ENCODE measurements around the gene MINAR1. TPM values are rescaled to one million over a fixed set of nuclear protein-coding genes. Genes with fewer than 3 reads are reported as not detected.

The MINAR1 gene
- total RNA-seq, 1 donor, result 2.5 TPM

GRCh38 chr15:79451361-79451999, 19.3 kb downstream of the MINAR1 start:
- no peaks in the 10 kb centered on the region for H4K20me1 ChIP-seq (ENCODE audit: insufficient read depth, low read length)
- no peaks in the 10 kb centered on the region for H3K9me3 ChIP-seq (ENCODE audit: low read depth, low read length)
- H3K27me3 ChIP-seq (ENCODE audit: insufficient read depth, low read length), result peaks cover 3% of the 10 kb centered on the region
- TF ChIP-seq CTCF (IDR thresholded peaks at IDR 0.05; ENCODE audit: extremely low read depth, low read depth, low read length), result no peak
- no peaks in the 10 kb centered on the region for H3K4me1 ChIP-seq (ENCODE audit: insufficient read depth, low read length)
- H3K27ac ChIP-seq (ENCODE audit: low read depth, low read length), result no peak overlapping the region
- no peak overlapping the region for H2AFZ ChIP-seq (ENCODE audit: low read length)
- no peak overlapping the region for H3K4me2 ChIP-seq (ENCODE audit: insufficient read depth, low read length)
- peak; percentile 63 for DNase-seq (ENCODE audit: insufficient read length, low spot score, missing footprints)
- H3K36me3 ChIP-seq (ENCODE audit: insufficient read depth, low read length), result no peaks in the 10 kb centered on the region
- no peaks in the 10 kb centered on the region for H3K79me2 ChIP-seq (ENCODE audit: insufficient read depth, low read length)
- no peak overlapping the region for H3K4me3 ChIP-seq (ENCODE audit: insufficient read depth, low read length)

GRCh38 chr15:79452244-79453051, 20.3 kb downstream of the MINAR1 start:
- Histone ChIP-seq H3K27me3 (ENCODE audit: insufficient read depth, low read length) (peaks cover 3% of the 10 kb centered on the region), H3K4me2 (ENCODE audit: insufficient read depth, low read length) (no peak overlapping the region), H3K27ac (ENCODE audit: low read depth, low read length) (no peak overlapping the region), H2AFZ (ENCODE audit: low read length) (no peak overlapping the region), H3K4me1 (ENCODE audit: insufficient read depth, low read length) (no peaks in the 10 kb centered on the region), H3K4me3 (ENCODE audit: insufficient read depth, low read length) (no peak overlapping the region), H4K20me1 (ENCODE audit: insufficient read depth, low read length) (no peaks in the 10 kb centered on the region), H3K36me3 (ENCODE audit: insufficient read depth, low read length) (no peaks in the 10 kb centered on the region), H3K79me2 (ENCODE audit: insufficient read depth, low read length) (no peaks in the 10 kb centered on the region), H3K9me3 (ENCODE audit: low read depth, low read length) (no peaks in the 10 kb centered on the region)
- TF ChIP-seq CTCF (IDR thresholded peaks at IDR 0.05; ENCODE audit: extremely low read depth, low read depth, low read length), result no peak
- DNase-seq (ENCODE audit: insufficient read length, low spot score, missing footprints), result no peak

DNA sequence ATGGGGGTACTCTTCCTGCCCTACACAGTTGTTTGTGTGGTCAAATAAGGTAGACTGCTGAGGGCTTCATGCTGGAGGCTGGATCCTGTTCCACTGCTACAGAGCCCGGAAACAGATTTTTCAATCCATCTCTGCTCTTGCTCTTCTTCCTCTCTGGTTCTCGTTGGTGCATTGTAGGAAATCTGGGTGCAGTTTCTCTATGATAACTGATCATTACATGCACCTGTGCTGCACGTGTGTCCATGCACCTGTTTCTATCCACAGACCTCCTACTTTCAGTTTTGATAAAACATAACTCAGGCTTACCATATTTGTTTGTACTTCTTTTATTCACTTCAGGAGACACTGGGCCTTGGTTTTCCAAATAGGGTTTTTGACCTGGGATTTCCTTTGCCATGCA, 21.3 kb downstream of the MINAR1 start:
- Histone ChIP-seq H3K79me2 (ENCODE audit: insufficient read depth, low read length) (no peaks in the 10 kb centered on the region), H3K36me3 (ENCODE audit: insufficient read depth, low read length) (no peaks in the 10 kb centered on the region), H2AFZ (ENCODE audit: low read length) (no peak overlapping the region), H3K27ac (ENCODE audit: low read depth, low read length) (no peak overlapping the region), H3K4me1 (ENCODE audit: insufficient read depth, low read length) (no peaks in the 10 kb centered on the region), H3K4me2 (ENCODE audit: insufficient read depth, low read length) (no peak overlapping the region), H3K9me3 (ENCODE audit: low read depth, low read length) (no peaks in the 10 kb centered on the region), H3K4me3 (ENCODE audit: insufficient read depth, low read length) (no peak overlapping the region), H3K27me3 (ENCODE audit: insufficient read depth, low read length) (peaks cover 3% of the 10 kb centered on the region), H4K20me1 (ENCODE audit: insufficient read depth, low read length) (no peaks in the 10 kb centered on the region)
- no peak for DNase-seq (ENCODE audit: insufficient read length, low spot score, missing footprints)
- no peak for TF ChIP-seq CTCF (IDR thresholded peaks at IDR 0.05; ENCODE audit: extremely low read depth, low read depth, low read length)

DNA sequence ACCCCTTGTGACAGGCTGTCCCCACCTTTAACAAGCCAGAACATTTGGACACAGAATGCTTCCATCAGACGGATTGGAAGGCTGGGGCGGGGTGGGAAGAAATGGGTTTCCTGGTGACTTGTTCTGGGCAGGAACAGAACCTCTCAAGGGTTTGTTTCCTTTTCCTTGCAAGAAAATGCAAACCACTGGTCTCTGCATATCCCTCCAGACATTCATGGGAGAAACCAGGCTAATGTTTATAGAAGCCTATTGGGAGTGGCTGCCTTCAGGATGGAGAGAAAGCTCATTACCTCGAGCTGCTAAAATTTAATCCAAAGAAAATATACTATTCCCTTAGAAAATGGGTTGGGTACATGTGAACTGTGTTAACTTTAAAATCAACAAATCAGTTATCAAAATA, 21.9 kb downstream of the MINAR1 start:
- Histone ChIP-seq H2AFZ (ENCODE audit: low read length) (no peak overlapping the region), H3K4me1 (ENCODE audit: insufficient read depth, low read length) (no peaks in the 10 kb centered on the region), H3K36me3 (ENCODE audit: insufficient read depth, low read length) (no peaks in the 10 kb centered on the region), H3K4me2 (ENCODE audit: insufficient read depth, low read length) (no peak overlapping the region), H3K27me3 (ENCODE audit: insufficient read depth, low read length) (peaks cover 3% of the 10 kb centered on the region), H3K9me3 (ENCODE audit: low read depth, low read length) (no peaks in the 10 kb centered on the region), H3K79me2 (ENCODE audit: insufficient read depth, low read length) (no peaks in the 10 kb centered on the region), H3K4me3 (ENCODE audit: insufficient read depth, low read length) (no peak overlapping the region), H3K27ac (ENCODE audit: low read depth, low read length) (no peak overlapping the region), H4K20me1 (ENCODE audit: insufficient read depth, low read length) (no peaks in the 10 kb centered on the region)
- no peak for DNase-seq (ENCODE audit: insufficient read length, low spot score, missing footprints)
- no peak for TF ChIP-seq CTCF (IDR thresholded peaks at IDR 0.05; ENCODE audit: extremely low read depth, low read depth, low read length)

All from osteoblast (primary cell).